Measurements from ENCODE around the gene SEPTIN3. TPM values are rescaled to one million over a fixed set of nuclear protein-coding genes. Genes with fewer than 3 reads are reported as not detected.

Gene SEPTIN3
- polyA plus RNA-seq, 1 donor (not counting 4 experiments of a cell fraction or from before 2014, with no cell fraction given), result 0.07 TPM

DNA sequence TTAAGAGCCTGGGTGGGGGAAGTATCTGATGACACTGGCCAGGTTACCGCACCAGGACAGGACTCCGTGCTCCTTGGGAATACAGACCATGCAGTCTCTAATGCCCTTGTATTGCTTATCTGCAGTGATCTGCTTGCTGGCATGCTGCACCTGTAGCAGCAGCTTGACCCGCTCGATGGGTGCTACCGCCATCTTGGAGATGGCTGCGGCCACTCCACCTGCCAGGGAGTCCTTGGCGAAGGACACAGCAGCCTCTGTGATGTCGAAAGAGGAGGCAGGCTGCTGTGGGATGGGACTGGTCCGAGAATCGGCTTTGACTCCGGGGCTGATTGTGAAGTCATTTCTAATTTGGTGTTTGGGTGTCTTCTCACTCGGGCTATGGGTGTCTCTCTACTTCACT lies 32.5 kb downstream of the SEPTIN3 start:
- no peaks in the 10 kb centered on the region for H4K20me1 ChIP-seq (ENCODE audit: control insufficient read depth, extremely low read depth, insufficient read depth, low read length)
- H3K9ac ChIP-seq (ENCODE audit: control insufficient read depth, extremely low read depth, insufficient read depth, low read length), result no peak overlapping the region
- no peak overlapping the region for H3K4me3 ChIP-seq (ENCODE audit: control insufficient read depth in 2 of 3, extremely low read depth in 1 of 3, insufficient read depth in 2 of 3, low read depth in 1 of 3, low read length in 3 of 3)
- H3K27ac ChIP-seq (ENCODE audit: control insufficient read depth, insufficient read depth, low read length), result no peak overlapping the region
- H3K9me3 ChIP-seq (ENCODE audit: control insufficient read depth, low read depth, low read length), result no peaks in the 10 kb centered on the region
- no peak overlapping the region for H3K4me2 ChIP-seq (ENCODE audit: control insufficient read depth, extremely low read depth, insufficient read depth, low read depth, low read length)
- no peaks in the 10 kb centered on the region for H3K36me3 ChIP-seq (ENCODE audit: control insufficient read depth in 2 of 2, extremely low read depth in 1 of 2, insufficient read depth in 2 of 2, low read length in 2 of 2)
- H2AFZ ChIP-seq (ENCODE audit: control insufficient read depth, low read length), result no peak overlapping the region
- no peaks in the 10 kb centered on the region for H3K79me2 ChIP-seq (ENCODE audit: control insufficient read depth, insufficient read depth, low read length)
- H3K27me3 ChIP-seq (ENCODE audit: control insufficient read depth, extremely low read depth, insufficient read depth, low read length), result no peaks in the 10 kb centered on the region
- H3K9me1 ChIP-seq (ENCODE audit: control insufficient read depth, extremely low read depth, insufficient read depth, low read length), result no peaks in the 10 kb centered on the region
- DNase-seq (ENCODE audit: low read depth, low spot score), result no peak
- FAIRE-seq, result no peak
- H3K4me1 ChIP-seq (ENCODE audit: control insufficient read depth, extremely low read depth, insufficient read depth, low read length), result no peaks in the 10 kb centered on the region
- TF ChIP-seq, protein P1, sequence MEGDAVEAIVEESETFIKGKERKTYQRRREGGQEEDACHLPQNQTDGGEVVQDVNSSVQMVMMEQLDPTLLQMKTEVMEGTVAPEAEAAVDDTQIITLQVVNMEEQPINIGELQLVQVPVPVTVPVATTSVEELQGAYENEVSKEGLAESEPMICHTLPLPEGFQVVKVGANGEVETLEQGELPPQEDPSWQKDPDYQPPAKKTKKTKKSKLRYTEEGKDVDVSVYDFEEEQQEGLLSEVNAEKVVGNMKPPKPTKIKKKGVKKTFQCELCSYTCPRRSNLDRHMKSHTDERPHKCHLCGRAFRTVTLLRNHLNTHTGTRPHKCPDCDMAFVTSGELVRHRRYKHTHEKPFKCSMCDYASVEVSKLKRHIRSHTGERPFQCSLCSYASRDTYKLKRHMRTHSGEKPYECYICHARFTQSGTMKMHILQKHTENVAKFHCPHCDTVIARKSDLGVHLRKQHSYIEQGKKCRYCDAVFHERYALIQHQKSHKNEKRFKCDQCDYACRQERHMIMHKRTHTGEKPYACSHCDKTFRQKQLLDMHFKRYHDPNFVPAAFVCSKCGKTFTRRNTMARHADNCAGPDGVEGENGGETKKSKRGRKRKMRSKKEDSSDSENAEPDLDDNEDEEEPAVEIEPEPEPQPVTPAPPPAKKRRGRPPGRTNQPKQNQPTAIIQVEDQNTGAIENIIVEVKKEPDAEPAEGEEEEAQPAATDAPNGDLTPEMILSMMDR (optimal IDR thresholded peaks at IDR 0.05 in 1 of 3, IDR thresholded peaks at IDR 0.05 in 1 of 3, conservative IDR thresholded peaks at IDR 0.05 in 1 of 3; ENCODE audit: extremely low read depth in 1 of 3, insufficient read depth in 2 of 3, low read length in 3 of 3), result no peak
- TF ChIP-seq EZH2 (IDR thresholded peaks at IDR 0.05; ENCODE audit: low read length), result no peak
- dilution Hi-C loops (cut with MboI; ENCODE audit: extremely low pct_ligation_motif_present, low sequenced_read_pairs), result no loop called here

GRCh38 chr22:42007922-42008321 lies 38.7 kb downstream of the SEPTIN3 start:
- no peak overlapping the region for H3K27ac ChIP-seq (ENCODE audit: control insufficient read depth, insufficient read depth, low read length)
- H3K9me3 ChIP-seq (ENCODE audit: control insufficient read depth, low read depth, low read length), result no peaks in the 10 kb centered on the region
- H3K9me1 ChIP-seq (ENCODE audit: control insufficient read depth, extremely low read depth, insufficient read depth, low read length), result no peaks in the 10 kb centered on the region
- H3K4me1 ChIP-seq (ENCODE audit: control insufficient read depth, extremely low read depth, insufficient read depth, low read length), result no peaks in the 10 kb centered on the region
- FAIRE-seq, result no peak
- TF ChIP-seq, protein P1 (optimal IDR thresholded peaks at IDR 0.05 in 1 of 3, IDR thresholded peaks at IDR 0.05 in 1 of 3, conservative IDR thresholded peaks at IDR 0.05 in 1 of 3; ENCODE audit: extremely low read depth in 1 of 3, insufficient read depth in 2 of 3, low read length in 3 of 3), result no peak
- no peak for TF ChIP-seq EZH2 (IDR thresholded peaks at IDR 0.05; ENCODE audit: low read length)
- no peak overlapping the region for H3K9ac ChIP-seq (ENCODE audit: control insufficient read depth, extremely low read depth, insufficient read depth, low read length)
- DNase-seq (ENCODE audit: low read depth, low spot score), result no peak
- H3K27me3 ChIP-seq (ENCODE audit: control insufficient read depth, extremely low read depth, insufficient read depth, low read length), result no peaks in the 10 kb centered on the region
- dilution Hi-C loops (cut with MboI; ENCODE audit: extremely low pct_ligation_motif_present, low sequenced_read_pairs), result no loop called here
- H3K4me3 ChIP-seq (ENCODE audit: control insufficient read depth in 2 of 3, extremely low read depth in 1 of 3, insufficient read depth in 2 of 3, low read depth in 1 of 3, low read length in 3 of 3), result no peak overlapping the region
- H3K4me2 ChIP-seq (ENCODE audit: control insufficient read depth, extremely low read depth, insufficient read depth, low read depth, low read length), result no peak overlapping the region
- no peaks in the 10 kb centered on the region for H4K20me1 ChIP-seq (ENCODE audit: control insufficient read depth, extremely low read depth, insufficient read depth, low read length)
- H2AFZ ChIP-seq (ENCODE audit: control insufficient read depth, low read length), result no peak overlapping the region
- H3K79me2 ChIP-seq (ENCODE audit: control insufficient read depth, insufficient read depth, low read length), result no peaks in the 10 kb centered on the region
- no peaks in the 10 kb centered on the region for H3K36me3 ChIP-seq (ENCODE audit: control insufficient read depth in 2 of 2, extremely low read depth in 1 of 2, insufficient read depth in 2 of 2, low read length in 2 of 2)
